ENCODE measurements around the gene TBC1D5. TPM values are rescaled to one million over a fixed set of nuclear protein-coding genes. Genes with fewer than 3 reads are reported as not detected.

TBC1D5 gene
- total and polyA plus RNA-seq, 2 donors (not counting 1 experiment from before 2014, with no cell fraction given), result 22.6 to 111 TPM

DNA sequence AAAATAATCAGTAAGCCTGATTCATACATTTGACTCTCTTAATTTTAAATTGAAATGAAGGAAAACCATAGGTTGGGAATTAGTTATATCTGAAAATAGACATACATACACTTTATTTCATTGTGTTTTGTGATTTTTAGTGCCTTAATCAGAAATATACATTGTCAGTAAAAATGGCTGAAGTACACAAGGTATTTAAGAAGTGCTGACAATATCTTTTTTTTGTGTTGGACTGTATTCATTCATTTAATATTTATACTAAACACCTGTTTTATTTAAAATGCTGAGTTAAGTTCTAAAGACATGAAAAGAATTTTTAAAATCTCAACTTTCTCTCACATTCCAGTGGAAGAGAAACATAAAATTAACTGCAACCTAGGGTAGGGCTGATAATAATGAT lies 444.4 kb downstream of the TBC1D5 start:
- Mint-ChIP-seq H3K27me3 (no peaks in the 10 kb centered on the region), H3K9me3 (ENCODE audit: insufficient read depth) (no peaks in the 10 kb centered on the region), H3K4me1 (peaks cover 3% of the 10 kb centered on the region), H3K4me3 (no peak overlapping the region), H3K27ac (no peak overlapping the region)
- Histone ChIP-seq H3K27me3 (replicated peaks in 1 of 4; ENCODE audit: control extremely low read depth in 1 of 4, control insufficient read depth in 3 of 4, insufficient read depth in 4 of 4, low read length in 3 of 4) (no peaks in the 10 kb centered on the region), H3K36me3 (replicated peaks in 1 of 2; ENCODE audit: control extremely low read depth in 1 of 2, control insufficient read depth in 1 of 2, extremely low read depth in 1 of 2, insufficient read depth in 2 of 2, low read length in 1 of 2) (peaks cover 0 to 9% of the 10 kb centered on the region in 2 experiments), H2AFZ (ENCODE audit: insufficient read depth, low read depth, low read length, poor library complexity, severe bottlenecking) (no peak overlapping the region), H3K9me3 (ENCODE audit: control extremely low read depth in 1 of 3, control insufficient read depth in 2 of 3, insufficient read depth in 1 of 3, low read length in 2 of 3) (no peaks in the 10 kb centered on the region), H3K79me2 (ENCODE audit: control insufficient read depth, insufficient read depth, low read length) (no peaks in the 10 kb centered on the region), H3K9ac (ENCODE audit: low read length) (no peak overlapping the region), H4K20me1 (ENCODE audit: control insufficient read depth, insufficient read depth, low read length, poor library complexity, severe bottlenecking) (no peaks in the 10 kb centered on the region), H3K27ac (ENCODE audit: low read length in 2 of 2) (no peak overlapping the region), H3K4me1 (ENCODE audit: control insufficient read depth in 2 of 2, insufficient read depth in 2 of 2, low read length in 2 of 2) (no peaks in the 10 kb centered on the region), H3K4me3 (ENCODE audit: control extremely low read depth in 1 of 5, extremely low read depth in 1 of 5, insufficient read depth in 1 of 5, low read depth in 2 of 5, low read length in 4 of 5) (no peak overlapping the region), H3K4me2 (replicated peaks; ENCODE audit: low read depth, low read length, poor library complexity, severe bottlenecking) (no peak overlapping the region)
- intact Hi-C loops (cut with micrococcal nuclease), result loop anchor here (10.0 kb wide), 1 partner anchor 57 kb away; no protein-coding TSS in a partner anchor
- no peak for DNase-seq
- ChIA-PET POLR2A (no interaction called here), CTCF (no interaction called here)
- ATAC-seq (ENCODE audit: low read depth), result no peak
- no peak for TF ChIP-seq EZH2 (IDR thresholded peaks at IDR 0.05; ENCODE audit: borderline replicate concordance, insufficient read depth, low read depth, low read length, poor library complexity, severe bottlenecking)
- TF ChIP-seq, protein P1, sequence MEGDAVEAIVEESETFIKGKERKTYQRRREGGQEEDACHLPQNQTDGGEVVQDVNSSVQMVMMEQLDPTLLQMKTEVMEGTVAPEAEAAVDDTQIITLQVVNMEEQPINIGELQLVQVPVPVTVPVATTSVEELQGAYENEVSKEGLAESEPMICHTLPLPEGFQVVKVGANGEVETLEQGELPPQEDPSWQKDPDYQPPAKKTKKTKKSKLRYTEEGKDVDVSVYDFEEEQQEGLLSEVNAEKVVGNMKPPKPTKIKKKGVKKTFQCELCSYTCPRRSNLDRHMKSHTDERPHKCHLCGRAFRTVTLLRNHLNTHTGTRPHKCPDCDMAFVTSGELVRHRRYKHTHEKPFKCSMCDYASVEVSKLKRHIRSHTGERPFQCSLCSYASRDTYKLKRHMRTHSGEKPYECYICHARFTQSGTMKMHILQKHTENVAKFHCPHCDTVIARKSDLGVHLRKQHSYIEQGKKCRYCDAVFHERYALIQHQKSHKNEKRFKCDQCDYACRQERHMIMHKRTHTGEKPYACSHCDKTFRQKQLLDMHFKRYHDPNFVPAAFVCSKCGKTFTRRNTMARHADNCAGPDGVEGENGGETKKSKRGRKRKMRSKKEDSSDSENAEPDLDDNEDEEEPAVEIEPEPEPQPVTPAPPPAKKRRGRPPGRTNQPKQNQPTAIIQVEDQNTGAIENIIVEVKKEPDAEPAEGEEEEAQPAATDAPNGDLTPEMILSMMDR (IDR thresholded peaks at IDR 0.05), result no peak

GRCh38 chr3:17292556-17292955 lies 449.9 kb downstream of the TBC1D5 start:
- Mint-ChIP-seq H3K27me3 (no peaks in the 10 kb centered on the region), H3K4me3 (no peak overlapping the region), H3K9me3 (ENCODE audit: insufficient read depth) (no peaks in the 10 kb centered on the region), H3K4me1 (no peaks in the 10 kb centered on the region), H3K27ac (no peak overlapping the region)
- Histone ChIP-seq H3K4me1 (ENCODE audit: control insufficient read depth in 2 of 2, insufficient read depth in 2 of 2, low read length in 2 of 2) (no peaks in the 10 kb centered on the region), H4K20me1 (ENCODE audit: control insufficient read depth, insufficient read depth, low read length, poor library complexity, severe bottlenecking) (no peaks in the 10 kb centered on the region), H2AFZ (ENCODE audit: insufficient read depth, low read depth, low read length, poor library complexity, severe bottlenecking) (no peak overlapping the region), H3K9ac (ENCODE audit: low read length) (no peak overlapping the region), H3K36me3 (replicated peaks in 1 of 2; ENCODE audit: control extremely low read depth in 1 of 2, control insufficient read depth in 1 of 2, extremely low read depth in 1 of 2, insufficient read depth in 2 of 2, low read length in 1 of 2) (peaks cover 0 to 26% of the 10 kb centered on the region in 2 experiments), H3K4me3 (ENCODE audit: control extremely low read depth in 1 of 5, extremely low read depth in 1 of 5, insufficient read depth in 1 of 5, low read depth in 2 of 5, low read length in 4 of 5) (no peak overlapping the region), H3K27me3 (replicated peaks in 1 of 4; ENCODE audit: control extremely low read depth in 1 of 4, control insufficient read depth in 3 of 4, insufficient read depth in 4 of 4, low read length in 3 of 4) (no peaks in the 10 kb centered on the region), H3K4me2 (replicated peaks; ENCODE audit: low read depth, low read length, poor library complexity, severe bottlenecking) (no peak overlapping the region), H3K79me2 (ENCODE audit: control insufficient read depth, insufficient read depth, low read length) (no peaks in the 10 kb centered on the region), H3K9me3 (ENCODE audit: control extremely low read depth in 1 of 3, control insufficient read depth in 2 of 3, insufficient read depth in 1 of 3, low read length in 2 of 3) (no peaks in the 10 kb centered on the region), H3K27ac (ENCODE audit: low read length in 2 of 2) (no peak overlapping the region)
- CTCF ChIA-PET, result no interaction called here
- DNase-seq (no peak), ATAC-seq (ENCODE audit: low read depth) (no peak)
- POLR2A ChIA-PET, result no interaction called here
- intact Hi-C loops (cut with micrococcal nuclease), result loop anchor here (10.0 kb wide), 1 partner anchor 62 kb away; no protein-coding TSS in a partner anchor
- TF ChIP-seq EZH2 (IDR thresholded peaks at IDR 0.05; ENCODE audit: borderline replicate concordance, insufficient read depth, low read depth, low read length, poor library complexity, severe bottlenecking), result no peak
- TF ChIP-seq, protein P1 (IDR thresholded peaks at IDR 0.05), result no peak

All from B cell (primary cell).